Trophoblast cell (in vitro differentiated cells and primary cell): ENCODE measurements around the gene CHRND.

Experiments
- DNase-seq, 2 donors: peaks; one replicate each; pipeline ENCODE4 v3.0.0-alpha.2; 2016
- H2AFZ ChIP-seq: 2 replicates; pipeline ENCODE4 v1.6.1; 2013; ENCODE audit warnings: low read length, moderate library complexity, mild to moderate bottlenecking; ENCODE audit not compliant: insufficient read depth, poor library complexity
- H2AK5ac ChIP-seq: 2 replicates; pipeline ENCODE4 v1.6.1; 2013; ENCODE audit warnings: mild to moderate bottlenecking, low read length
- H2BK120ac ChIP-seq: 2 replicates; pipeline ENCODE4 v1.6.1; 2013; ENCODE audit warnings: low read length, mild to moderate bottlenecking, moderate library complexity; ENCODE audit not compliant: insufficient read depth, poor library complexity
- H2BK12ac ChIP-seq: 2 replicates; pipeline ENCODE4 v1.6.1; 2013; ENCODE audit warnings: mild to moderate bottlenecking, low read length, moderate library complexity
- H2BK5ac ChIP-seq: 2 replicates; pipeline ENCODE4 v1.6.1; 2013; ENCODE audit warnings: low read length, low read depth, moderate library complexity, mild to moderate bottlenecking; ENCODE audit not compliant: poor library complexity
- H3K14ac ChIP-seq: 2 replicates; pipeline ENCODE4 v1.6.1; 2013; ENCODE audit warnings: mild to moderate bottlenecking, low read length
- H3K18ac ChIP-seq: 2 replicates; pipeline ENCODE4 v1.6.1; 2013; ENCODE audit warnings: mild to moderate bottlenecking, low read length
- H3K23ac ChIP-seq: 2 replicates; pipeline ENCODE4 v1.6.1; 2013; ENCODE audit warnings: low read length
- H3K27ac ChIP-seq: 2 replicates; pipeline ENCODE4 v1.5.1; 2013; ENCODE audit warnings: low read depth, mild to moderate bottlenecking, inconsistent platforms, low read length, moderate library complexity
- H3K27me3 ChIP-seq: 2 replicates; pipeline ENCODE4 v1.6.1; 2013; ENCODE audit warnings: inconsistent platforms, mild to moderate bottlenecking, low read length, moderate library complexity; ENCODE audit not compliant: insufficient read depth
- H3K36me3 ChIP-seq, 2 experiments: 1 replicate in 1 of 2; 2 replicates in 1 of 2; pipeline ENCODE4 v1.6.1; 2013; ENCODE audit warnings: low read length in 2 of 2, mild to moderate bottlenecking in 2 of 2, moderate library complexity in 1 of 2; ENCODE audit not compliant: insufficient read depth in 2 of 2, control insufficient read depth in 1 of 2
- H3K4ac ChIP-seq: 2 replicates; pipeline ENCODE4 v1.6.1; 2013; ENCODE audit warnings: low read depth, mild to moderate bottlenecking, low read length, moderate library complexity
- H3K4me1 ChIP-seq, 2 experiments: 1 replicate in 1 of 2; 2 replicates in 1 of 2; pipeline ENCODE4 v1.6.1; 2013; ENCODE audit warnings: low read length in 2 of 2, mild to moderate bottlenecking in 2 of 2, moderate library complexity in 1 of 2; ENCODE audit not compliant: insufficient read depth in 2 of 2, control insufficient read depth in 1 of 2
- H3K4me2 ChIP-seq: 2 replicates; pipeline ENCODE4 v1.6.1; 2013; ENCODE audit warnings: inconsistent platforms, mild to moderate bottlenecking, low read length, moderate library complexity
- H3K4me3 ChIP-seq: 2 replicates; pipeline ENCODE4 v1.5.1; 2013; ENCODE audit warnings: mild to moderate bottlenecking, low read depth, low read length, inconsistent platforms
- H3K79me1 ChIP-seq: one replicate; pipeline ENCODE4 v1.6.1; 2013; ENCODE audit warnings: low read length
- H3K79me2 ChIP-seq: 2 replicates; pipeline ENCODE4 v1.6.1; 2013; ENCODE audit warnings: low read length, mild to moderate bottlenecking; ENCODE audit not compliant: control insufficient read depth, insufficient read depth, poor library complexity
- H3K9ac ChIP-seq: 2 replicates; pipeline ENCODE4 v1.6.1; 2013; ENCODE audit warnings: mild to moderate bottlenecking, low read length
- H3K9me3 ChIP-seq: 2 replicates; pipeline ENCODE4 v1.6.1; 2013; ENCODE audit warnings: low read depth, mild to moderate bottlenecking, control low read depth, inconsistent platforms, low read length; ENCODE audit not compliant: insufficient read depth
- H4K12ac ChIP-seq: 2 replicates; pipeline ENCODE4 v1.6.1; 2013; ENCODE audit warnings: low read depth, mild to moderate bottlenecking, low read length, moderate library complexity
- H4K8ac ChIP-seq: 2 replicates; pipeline ENCODE4 v1.6.1; 2013; ENCODE audit warnings: low read depth, mild to moderate bottlenecking, low read length, moderate library complexity
- H4K91ac ChIP-seq: one replicate; pipeline ENCODE4 v1.6.1; 2013; ENCODE audit warnings: low read depth, mild to moderate bottlenecking, low read length, moderate library complexity
- WGBS: extraction: QIAGEN DNeasy Blood & Tissue Kit; methylation state at CpG from one replicate; pipeline ENCODE4 v1.1.7; 2013; ENCODE audit warnings: missing lambda C conversion rate; ENCODE audit not compliant: insufficient read length, insufficient coverage; ENCODE audit errors: extremely low coverage; 5-methylcytosine and 5-hydroxymethylcytosine counted together

CHRND gene

DNA sequence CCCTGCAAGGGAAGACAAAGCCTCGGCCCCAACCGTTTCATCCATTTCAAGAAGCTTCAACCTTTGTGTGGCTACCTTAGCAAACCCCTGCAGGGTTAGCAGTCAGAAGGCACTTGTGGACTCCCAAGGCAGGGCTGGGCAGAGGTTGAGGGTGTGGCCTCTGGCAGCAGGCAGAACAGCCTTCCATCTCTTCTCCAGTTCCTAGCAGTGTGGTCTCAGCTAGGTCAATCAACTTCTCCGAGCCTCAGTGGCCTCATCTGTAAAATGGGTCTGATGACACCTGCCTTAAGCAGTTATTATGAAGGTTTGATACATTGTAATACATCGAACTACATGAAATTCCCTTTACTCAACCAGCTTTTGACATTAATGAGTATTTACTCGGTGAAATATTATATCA, 12.6 kb upstream of the CHRND start:
- no peak overlapping the region for H3K18ac ChIP-seq
- peaks cover 3% of the 10 kb centered on the region for H3K9me3 ChIP-seq
- H3K14ac ChIP-seq, result no peak overlapping the region
- H4K12ac ChIP-seq, result no peak overlapping the region
- no peak overlapping the region for H3K4me3 ChIP-seq
- no peak overlapping the region for H3K4ac ChIP-seq
- no peak overlapping the region for H2BK5ac ChIP-seq
- no CpG with 5 or more reads among the region's 5 CpGs for WGBS
- no peak overlapping the region for H3K27ac ChIP-seq
- H3K27me3 ChIP-seq, result no peaks in the 10 kb centered on the region
- H4K8ac ChIP-seq, result no peak overlapping the region
- H3K79me2 ChIP-seq, result no peaks in the 10 kb centered on the region
- H3K23ac ChIP-seq, result no peak overlapping the region
- H2BK12ac ChIP-seq, result no peak overlapping the region
- no peak for DNase-seq
- no peak overlapping the region for H2BK120ac ChIP-seq
- no peaks in the 10 kb centered on the region for H3K79me1 ChIP-seq
- H2AFZ ChIP-seq, result no peak overlapping the region
- no peak overlapping the region for H3K4me2 ChIP-seq
- H4K91ac ChIP-seq, result no peak overlapping the region
- H3K4me1 ChIP-seq, result no peaks in the 10 kb centered on the region
- H2AK5ac ChIP-seq, result no peak overlapping the region
- H3K36me3 ChIP-seq, result no peaks in the 10 kb centered on the region
- H3K9ac ChIP-seq, result no peak overlapping the region

DNA sequence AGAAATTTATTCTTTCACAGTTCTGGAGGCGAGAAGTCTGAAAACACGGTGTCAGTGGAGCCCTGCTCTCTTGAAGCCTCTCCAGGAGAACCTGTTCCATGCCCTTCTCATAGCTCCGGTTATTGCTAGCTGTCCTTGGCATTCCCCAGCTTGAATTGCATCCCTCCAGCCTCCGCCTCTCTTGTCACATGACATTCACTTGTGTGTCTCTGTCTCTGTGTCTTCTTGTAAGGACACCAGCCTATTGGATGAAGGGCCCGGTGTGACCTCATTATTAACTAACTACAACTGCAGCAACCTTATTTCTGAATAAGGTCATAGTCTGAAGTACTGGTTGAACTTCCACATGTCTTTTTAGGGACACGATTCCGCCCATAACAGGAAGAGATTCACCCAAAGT, 10.3 kb upstream of the CHRND start:
- Histone ChIP-seq H3K23ac (no peak overlapping the region), H3K4me1 (no peaks in the 10 kb centered on the region), H4K12ac (no peak overlapping the region), H4K8ac (no peak overlapping the region), H3K27ac (no peak overlapping the region), H3K9me3 (peaks cover 1% of the 10 kb centered on the region), H4K91ac (no peak overlapping the region), H3K79me1 (no peaks in the 10 kb centered on the region), H3K79me2 (no peaks in the 10 kb centered on the region), H3K27me3 (no peaks in the 10 kb centered on the region), H3K4ac (no peak overlapping the region), H3K4me2 (no peak overlapping the region), H3K14ac (no peak overlapping the region), H3K9ac (no peak overlapping the region), H2AK5ac (no peak overlapping the region), H2BK5ac (no peak overlapping the region), H2BK120ac (no peak overlapping the region), H3K4me3 (no peak overlapping the region), H2BK12ac (no peak overlapping the region), H3K18ac (no peak overlapping the region), H2AFZ (no peak overlapping the region), H3K36me3 (no peaks in the 10 kb centered on the region)
- WGBS, result no CpG with 5 or more reads among the region's 7 CpGs
- DNase-seq, result no peak

DNA sequence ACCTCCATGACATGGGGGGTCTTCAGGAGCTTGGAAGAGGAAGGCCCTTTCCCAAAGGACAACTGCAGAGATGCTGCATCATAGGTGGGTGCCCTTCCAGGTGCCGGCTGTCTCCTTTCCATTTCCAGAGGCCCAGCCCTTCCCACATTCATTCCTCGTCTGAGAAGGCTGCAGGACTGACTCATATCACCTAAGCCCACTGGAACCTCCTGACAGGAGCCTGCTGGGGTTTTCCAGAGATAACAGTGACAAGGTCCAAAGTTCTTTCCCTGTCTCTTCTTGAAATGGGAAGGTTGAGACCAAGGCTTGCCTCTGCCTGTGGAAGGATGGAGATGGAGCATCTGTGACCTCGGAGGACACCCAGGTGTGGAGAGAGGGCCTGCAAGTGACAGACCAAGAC, 9.4 kb upstream of the CHRND start:
- Histone ChIP-seq H4K91ac (no peak overlapping the region), H3K27ac (no peak overlapping the region), H3K9ac (no peak overlapping the region), H3K4ac (no peak overlapping the region), H3K36me3 (no peaks in the 10 kb centered on the region), H2BK120ac (no peak overlapping the region), H2BK5ac (no peak overlapping the region), H2BK12ac (no peak overlapping the region), H3K4me1 (no peaks in the 10 kb centered on the region), H3K4me3 (no peak overlapping the region), H4K12ac (no peak overlapping the region), H3K23ac (no peak overlapping the region), H3K27me3 (no peaks in the 10 kb centered on the region), H3K18ac (no peak overlapping the region), H2AFZ (no peak overlapping the region), H3K14ac (no peak overlapping the region), H3K9me3 (peaks cover 1% of the 10 kb centered on the region), H4K8ac (no peak overlapping the region), H2AK5ac (no peak overlapping the region), H3K4me2 (no peak overlapping the region), H3K79me1 (no peaks in the 10 kb centered on the region), H3K79me2 (no peaks in the 10 kb centered on the region)
- peak in 1 of 2 donors; percentile 4 for DNase-seq
- no CpG with 5 or more reads among the region's 3 CpGs for WGBS

DNA sequence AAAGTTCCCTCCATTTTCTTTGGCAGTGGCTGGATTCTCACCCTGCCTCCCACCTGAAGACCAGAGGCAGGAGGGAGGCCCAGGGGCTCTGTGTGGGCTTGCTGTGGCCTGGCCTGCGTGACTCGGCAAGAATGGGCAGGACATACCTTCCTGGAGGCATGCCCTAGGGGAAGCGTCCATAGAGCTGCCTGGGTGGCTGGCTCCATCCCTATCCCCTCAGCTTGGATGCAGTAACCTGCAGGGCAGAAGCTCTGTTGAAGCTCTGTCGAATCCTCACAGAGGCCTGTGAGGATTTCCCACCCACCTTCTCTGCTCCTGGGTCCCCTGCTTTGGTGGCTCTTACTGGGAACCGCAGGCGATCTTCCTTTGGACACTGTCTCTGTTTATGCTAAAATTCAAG, 7.1 kb upstream of the CHRND start:
- Histone ChIP-seq H3K9me3 (peaks cover 2% of the 10 kb centered on the region), H4K8ac (no peak overlapping the region), H2AK5ac (no peak overlapping the region), H3K27ac (no peak overlapping the region), H4K12ac (no peak overlapping the region), H3K4ac (no peak overlapping the region), H3K23ac (no peak overlapping the region), H2BK120ac (no peak overlapping the region), H3K4me3 (no peak overlapping the region), H2BK5ac (no peak overlapping the region), H2AFZ (no peak overlapping the region), H3K27me3 (peaks cover 17% of the 10 kb centered on the region), H3K4me2 (no peak overlapping the region), H2BK12ac (no peak overlapping the region), H3K14ac (no peak overlapping the region), H3K9ac (no peak overlapping the region), H4K91ac (no peak overlapping the region), H3K79me1 (no peaks in the 10 kb centered on the region), H3K4me1 (no peaks in the 10 kb centered on the region), H3K36me3 (no peaks in the 10 kb centered on the region), H3K79me2 (no peaks in the 10 kb centered on the region), H3K18ac (no peak overlapping the region)
- WGBS, result no CpG with 5 or more reads among the region's 6 CpGs
- peak; percentile 10 to 60 for DNase-seq
